PC-9 (cell line): ENCODE data around the gene SLC6A20. TPM values are rescaled to one million over a fixed set of nuclear protein-coding genes. Genes with fewer than 3 reads are reported as not detected.

ENCODE experiments used
- BruUV-seq: library from RNA; stranded (reverse); fragments of 400-500 nt; replicated peaks from 2 replicates; lab custom pipeline; 2021; lab: Mats Ljungman, UMichigan
- CTCF ChIA-PET: fragments of 300-600 bp; sonication (Branson Sonifier 250); formaldehyde crosslinking; loops from one replicate; lab custom pipeline; 2022; ENCODE audit warnings: antibody characterized with exemption; lab: Charles Lee
- POLR2A ChIA-PET: fragments of 300-600 bp; sonication (Branson Sonifier 250); formaldehyde crosslinking; loops from one replicate; lab custom pipeline; 2022; ENCODE audit warnings: antibody characterized with exemption; ENCODE audit not compliant: unreplicated experiment; lab: Charles Lee
- DNase-seq, 2 experiments: peaks; one replicate each; pipeline versions ENCODE4 v3.0.0 to v3.0.0-alpha.2; 2015 to 2022; ENCODE audit warnings: mixed read lengths in 1 of 2
- H2AFZ ChIP-seq: fragments of 200-600 bp; sonication (generic); 2 replicates; pipeline ENCODE4 v1.8.1; 2017; ENCODE audit warnings: antibody characterized with exemption
- H3F3A ChIP-seq: fragments of 200-600 bp; sonication (generic); 2 replicates; pipeline ENCODE4 v1.8.1; 2017; ENCODE audit warnings: antibody characterized with exemption, mild to moderate bottlenecking, low read depth; ENCODE audit not compliant: insufficient read depth
- H3K27ac ChIP-seq: fragments of 200-600 bp; sonication (generic); 2 replicates; pipeline ENCODE4 v1.6.1; 2016; ENCODE audit warnings: mixed run types
- H3K27me3 ChIP-seq: fragments of 200-600 bp; sonication (generic); 2 replicates; pipeline ENCODE4 v1.6.1; 2016; ENCODE audit warnings: low read depth, mixed run types; ENCODE audit not compliant: insufficient read depth
- H3K36me3 ChIP-seq: fragments of 200-600 bp; sonication (generic); 2 replicates; pipeline ENCODE4 v1.6.1; 2016; ENCODE audit warnings: low read depth, mixed run types
- H3K4me1 ChIP-seq: fragments of 200-600 bp; sonication (generic); replicated peaks from 2 replicates; pipeline ENCODE4 v1.6.1; 2016; ENCODE audit warnings: mixed run types; ENCODE audit not compliant: insufficient read depth
- H3K4me2 ChIP-seq: fragments of 200-600 bp; sonication (generic); 2 replicates; pipeline ENCODE4 v1.6.1; 2017; ENCODE audit warnings: mixed run types
- H3K4me3 ChIP-seq: fragments of 200-600 bp; sonication (generic); 2 replicates; pipeline ENCODE4 v1.6.1; 2016; ENCODE audit warnings: mixed run types
- H3K79me2 ChIP-seq: fragments of 200-600 bp; sonication (generic); 2 replicates; pipeline ENCODE4 v1.6.1; 2017; ENCODE audit warnings: low read depth, mixed run types
- H3K9me2 ChIP-seq: fragments of 200-600 bp; sonication (generic); 2 replicates; pipeline ENCODE4 v1.8.1; 2017; ENCODE audit warnings: mild to moderate bottlenecking; ENCODE audit not compliant: insufficient read depth
- H3K9me3 ChIP-seq: fragments of 200-600 bp; sonication (generic); 2 replicates; pipeline ENCODE4 v1.8.1; 2016; ENCODE audit warnings: low read depth; ENCODE audit not compliant: insufficient read depth
- H4K20me1 ChIP-seq: fragments of 200-600 bp; sonication (generic); 2 replicates; pipeline ENCODE4 v1.8.1; 2017; ENCODE audit not compliant: insufficient read depth
- CTCF ChIP-seq: fragments of 200-600 bp; sonication (generic); conservative IDR thresholded peaks from 2 replicates; pipeline ENCODE4 v1.6.1; 2017; ENCODE audit warnings: mixed run types, antibody characterized with exemption, mild to moderate bottlenecking, moderate library complexity
- EZH2 ChIP-seq: fragments of 200-600 bp; sonication (generic); IDR thresholded peaks from 2 replicates; pipeline ENCODE4 v1.8.0; 2017; ENCODE audit warnings: antibody characterized with exemption, low read depth
- intact Hi-C: fragments of 100-400 bp; cut with micrococcal nuclease; formaldehyde crosslinking; loops from one replicate; pipeline ENCODE4 v1.10.0; 2022; ENCODE audit not compliant: unreplicated experiment
- total RNA-seq: library from RNA; stranded (reverse); gene quantifications from 2 replicates; pipeline ENCODE4 v1.2.3, GENCODE V29; 2021

Gene SLC6A20
- total RNA-seq, 1 experiment from 2014 or later: not detected

GRCh38 chr3:45719655-45720487 is 76.5 kb downstream of the SLC6A20 start:
- ChIA-PET POLR2A (no interaction called here), CTCF (interaction anchor here (0.5 to 0.6 kb wide), 3 partner anchors 110 to 681 kb away, joined by 3 to 7 read pairs (median 3); no protein-coding TSS in a partner anchor)
- TF ChIP-seq EZH2 (no peak), CTCF (no peak)
- Histone ChIP-seq H2AFZ (no peak overlapping the region), H3K9me2 (no peaks in the 10 kb centered on the region), H3K36me3 (no peaks in the 10 kb centered on the region; the same call in 1 of the 2 replicates), H3F3A (no peaks in the 10 kb centered on the region), H3K27ac (no peak overlapping the region), H3K9me3 (no peaks in the 10 kb centered on the region), H3K4me3 (no peak overlapping the region), H4K20me1 (no peaks in the 10 kb centered on the region), H3K4me1 (no peaks in the 10 kb centered on the region), H3K4me2 (no peak overlapping the region), H3K79me2 (no peaks in the 10 kb centered on the region), H3K27me3 (no peaks in the 10 kb centered on the region)
- BruUV-seq: no TSS peak
- no peak for DNase-seq
- intact Hi-C loops: no loop called here

GRCh38 chr3:45716790-45717336 is 79.5 kb downstream of the SLC6A20 start:
- DNase-seq: no peak
- Histone ChIP-seq H2AFZ (no peak overlapping the region), H3F3A (no peaks in the 10 kb centered on the region), H3K79me2 (no peaks in the 10 kb centered on the region), H3K27me3 (no peaks in the 10 kb centered on the region), H4K20me1 (no peaks in the 10 kb centered on the region; the same call in 1 of the 2 replicates), H3K4me1 (no peaks in the 10 kb centered on the region), H3K9me2 (no peaks in the 10 kb centered on the region), H3K4me2 (no peak overlapping the region), H3K9me3 (no peaks in the 10 kb centered on the region), H3K27ac (no peak overlapping the region), H3K36me3 (no peaks in the 10 kb centered on the region; the same call in 1 of the 2 replicates), H3K4me3 (no peak overlapping the region)
- no TSS peak for BruUV-seq
- TF ChIP-seq EZH2: no peak
- TF ChIP-seq CTCF: no peak
- ChIA-PET CTCF (interaction anchor here (0.7 kb wide), 1 partner anchor 216 kb away, joined by 3 read pairs; no protein-coding TSS in a partner anchor), POLR2A (no interaction called here)
- intact Hi-C loops: no loop called here

GRCh38 chr3:45715945-45716344 is 80.4 kb downstream of the SLC6A20 start:
- no TSS peak for BruUV-seq
- intact Hi-C loops: no loop called here
- Histone ChIP-seq H3K27ac (no peak overlapping the region), H3K9me2 (no peaks in the 10 kb centered on the region), H3K4me1 (no peaks in the 10 kb centered on the region), H3K4me3 (no peak overlapping the region), H3K27me3 (no peaks in the 10 kb centered on the region), H4K20me1 (no peaks in the 10 kb centered on the region; the same call in 1 of the 2 replicates), H3K79me2 (no peaks in the 10 kb centered on the region), H3F3A (no peaks in the 10 kb centered on the region), H3K4me2 (no peak overlapping the region), H2AFZ (no peak overlapping the region), H3K36me3 (no peaks in the 10 kb centered on the region; the same call in 1 of the 2 replicates), H3K9me3 (no peaks in the 10 kb centered on the region)
- DNase-seq: no peak
- ChIA-PET POLR2A (no interaction called here), CTCF (interaction anchor here (0.7 kb wide), 1 partner anchor 217 kb away, joined by 3 read pairs; no protein-coding TSS in a partner anchor)
- TF ChIP-seq CTCF: no peak
